IMR-90 (cell line): ENCODE data around the gene SMARCA5. TPM values are rescaled to one million over a fixed set of nuclear protein-coding genes. Genes with fewer than 3 reads are reported as not detected.

Source experiments
- ATAC-seq: fragments of 200-7000 bp; cut with Tn5 transposase; 2 replicates; pipeline ENCODE4 v1.9.1; 2020; ENCODE audit warnings: low read depth, mild to moderate bottlenecking, moderate library complexity
- BruUV-seq: library from RNA; stranded (reverse); fragments of 400-500 nt; replicated peaks from 2 replicates; lab custom pipeline; 2021; lab: Mats Ljungman, UMichigan
- CTCF ChIA-PET: fragments of 300-600 bp; formaldehyde crosslinking; extraction: SDS; loops from one replicate; lab custom pipeline; 2021; ENCODE audit warnings: antibody characterized with exemption; lab: Yijun Ruan, JAX
- POLR2A ChIA-PET: fragments of 300-600 bp; sonication (Branson Sonifier 250); formaldehyde crosslinking; loops from one replicate; lab custom pipeline; 2022; ENCODE audit warnings: antibody characterized with exemption; ENCODE audit not compliant: unreplicated experiment; lab: Charles Lee
- DNase-seq: peaks from one replicate; pipeline ENCODE4 v3.0.0; 2013
- H2AFZ ChIP-seq: replicated peaks from 2 replicates; pipeline ENCODE3; 2013; ENCODE audit warnings: low read length, mild to moderate bottlenecking; ENCODE audit not compliant: poor library complexity
- H2AK5ac ChIP-seq: 2 replicates; pipeline ENCODE4 v1.6.1; 2013; ENCODE audit warnings: low read depth, low read length, inconsistent platforms
- H2AK9ac ChIP-seq: replicated peaks from 2 replicates; pipeline ENCODE3; 2013; ENCODE audit warnings: mild to moderate bottlenecking, low read depth, low read length, moderate library complexity; ENCODE audit not compliant: poor library complexity
- H2BK120ac ChIP-seq: 2 replicates; pipeline ENCODE4 v1.6.1; 2013; ENCODE audit warnings: low read depth, low read length, inconsistent platforms
- H2BK15ac ChIP-seq: 3 replicates; pipeline ENCODE4 v1.6.1; 2013; ENCODE audit warnings: low read depth, low read length, inconsistent platforms
- H2BK20ac ChIP-seq: 2 replicates; pipeline ENCODE4 v1.6.1; 2013; ENCODE audit warnings: low read depth, mild to moderate bottlenecking, inconsistent platforms, low read length, moderate library complexity
- H2BK5ac ChIP-seq: 2 replicates; pipeline ENCODE4 v1.6.1; 2013; ENCODE audit warnings: mild to moderate bottlenecking, low read depth, low read length, inconsistent platforms; ENCODE audit not compliant: poor library complexity, severe bottlenecking
- H3K14ac ChIP-seq: replicated peaks from 2 replicates; pipeline ENCODE4 v1.6.1; 2013; ENCODE audit warnings: low read depth, low read length, inconsistent platforms
- H3K18ac ChIP-seq: 2 replicates; pipeline ENCODE4 v1.6.1; 2013; ENCODE audit warnings: low read depth, low read length, control low read depth
- H3K23ac ChIP-seq: 2 replicates; pipeline ENCODE4 v1.6.1; 2013; ENCODE audit warnings: low read depth, low read length, inconsistent platforms
- H3K27ac ChIP-seq: 2 replicates; pipeline ENCODE4 v1.5.1; 2013; ENCODE audit warnings: mild to moderate bottlenecking, control low read depth, low read length; ENCODE audit not compliant: insufficient read depth
- H3K27me3 ChIP-seq: 2 replicates; pipeline ENCODE4 v1.6.1; 2013; ENCODE audit warnings: low read length; ENCODE audit not compliant: control insufficient read depth, insufficient read depth
- H3K36me3 ChIP-seq: 2 replicates; pipeline ENCODE4 v1.6.1; 2013; ENCODE audit warnings: low read length, mixed read lengths; ENCODE audit not compliant: control insufficient read depth, insufficient read depth
- H3K4ac ChIP-seq: 2 replicates; pipeline ENCODE4 v1.6.1; 2013; ENCODE audit warnings: low read depth, low read length, inconsistent platforms
- H3K4me1 ChIP-seq: 2 replicates; pipeline ENCODE4 v1.6.1; 2013; ENCODE audit warnings: low read length, mixed read lengths; ENCODE audit not compliant: control insufficient read depth, insufficient read depth
- H3K4me2 ChIP-seq: 2 replicates; pipeline ENCODE4 v1.6.1; 2013; ENCODE audit warnings: low read depth, mild to moderate bottlenecking, control low read depth, low read length, moderate library complexity
- H3K4me3 ChIP-seq: 2 replicates; pipeline ENCODE4 v1.5.1; 2013; ENCODE audit warnings: low read depth, mild to moderate bottlenecking, control low read depth, low read length, moderate library complexity; ENCODE audit not compliant: insufficient read depth
- H3K56ac ChIP-seq: 2 replicates; pipeline ENCODE4 v1.6.1; 2013; ENCODE audit warnings: low read length, inconsistent platforms; ENCODE audit not compliant: insufficient read depth; ENCODE audit errors: extremely low read depth
- H3K79me1 ChIP-seq, 2 experiments: 2 replicates each; pipeline ENCODE4 v1.6.1; 2013; ENCODE audit warnings: low read length in 2 of 2, inconsistent platforms in 1 of 2, low read depth in 1 of 2
- H3K9ac ChIP-seq: 2 replicates; pipeline ENCODE4 v1.6.1; 2013; ENCODE audit warnings: low read depth, low read length, control low read depth
- H3K9me1 ChIP-seq: 2 replicates; pipeline ENCODE4 v1.6.1; 2013; ENCODE audit warnings: low read length, inconsistent platforms; ENCODE audit not compliant: insufficient read depth
- H3K9me3 ChIP-seq: 2 replicates; pipeline ENCODE4 v1.6.1; 2013; ENCODE audit warnings: low read length; ENCODE audit not compliant: control insufficient read depth, insufficient read depth
- H4K20me1 ChIP-seq: 2 replicates; pipeline ENCODE4 v1.6.1; 2013; ENCODE audit warnings: low read length, inconsistent platforms; ENCODE audit not compliant: insufficient read depth
- H4K5ac ChIP-seq: 2 replicates; pipeline ENCODE4 v1.6.1; 2013; ENCODE audit warnings: mild to moderate bottlenecking, low read depth, low read length, control low read depth
- H4K8ac ChIP-seq, 2 experiments: 2 replicates each; pipeline ENCODE4 v1.6.1; 2013; ENCODE audit warnings: low read depth in 2 of 2, low read length in 2 of 2, control low read depth in 1 of 2, inconsistent platforms in 1 of 2
- H4K91ac ChIP-seq: 2 replicates; pipeline ENCODE4 v1.6.1; 2013; ENCODE audit warnings: low read depth, low read length, inconsistent platforms; ENCODE audit not compliant: insufficient read depth
- BHLHE40 ChIP-seq: fragments of 150-350 bp; IDR thresholded peaks from 2 replicates; pipeline ENCODE4 v1.6.1; 2016; ENCODE audit warnings: mild to moderate bottlenecking, low read depth, low read length
- CEBPB ChIP-seq: IDR thresholded peaks from 2 replicates; pipeline ENCODE4 v1.6.1; 2012; ENCODE audit warnings: low read depth, low read length, improper control_type of control experiment
- CHD1 ChIP-seq: IDR thresholded peaks from 2 replicates; pipeline ENCODE4 v1.6.1; 2012; ENCODE audit warnings: low read depth, low read length, improper control_type of control experiment
- FOS ChIP-seq: fragments of 150-350 bp; IDR thresholded peaks from 2 replicates; pipeline ENCODE4 v1.6.1; 2016; ENCODE audit warnings: low read depth, low read length
- MAFK ChIP-seq: IDR thresholded peaks from 2 replicates; pipeline ENCODE4 v1.6.1; 2012; ENCODE audit warnings: low read depth, low read length, improper control_type of control experiment
- RCOR1 ChIP-seq: IDR thresholded peaks from 2 replicates; pipeline ENCODE4 v1.6.1; 2012; ENCODE audit warnings: mild to moderate bottlenecking, low read length, improper control_type of control experiment; ENCODE audit not compliant: insufficient replicate concordance
- RFX5 ChIP-seq: IDR thresholded peaks from 2 replicates; pipeline ENCODE4 v1.8.0; 2012; ENCODE audit warnings: low read depth, mild to moderate bottlenecking, low read length, moderate library complexity
- WGBS, 2 experiments: methylation state at CpG; one replicate each; pipeline versions ENCODE4 v1.1.5 to v1.1.7; 2013; ENCODE audit warnings: missing lambda C conversion rate in 2 of 2; ENCODE audit not compliant: insufficient read length in 1 of 2; ENCODE audit errors: extremely low coverage in 2 of 2; 5-methylcytosine and 5-hydroxymethylcytosine counted together
- dilution Hi-C: fragments of 300-500 bp; cut with HindIII; formaldehyde crosslinking; loops from one replicate; pipeline ENCODE4 v1.14.3; 2018; ENCODE audit warnings: low sequenced_read_pairs; ENCODE audit not compliant: unreplicated experiment
- in situ Hi-C: fragments of 300-500 bp; cut with MboI; formaldehyde crosslinking; loops from 3 replicates; pipeline ENCODE4 v1.14.3; 2019; ENCODE audit warnings: low sequenced_read_pairs, inconsistent platforms, mixed read lengths
- intact Hi-C: fragments of 100-400 bp; cut with micrococcal nuclease; formaldehyde crosslinking; loops from 2 replicates; pipeline ENCODE4 v1.10.0; 2022
- polyA plus RNA-seq, 3 experiments: library from polyadenylated mRNA; depleted of rRNA; stranded (reverse); fragments of >200 nt; gene quantifications; 2 replicates each; pipeline ENCODE4 v1.2.3, GENCODE V29; 2012; ENCODE audit warnings: low replicate concordance in 1 of 3
- total RNA-seq: library from RNA; depleted of rRNA; stranded (reverse); fragments of >200 nt; gene quantifications from 2 replicates; pipeline ENCODE4 v1.2.3, GENCODE V29; 2012

Gene SMARCA5
- total and polyA plus RNA-seq, 2 of the 4 experiments (the other 2 are of a cell fraction), result 11.5 to 14.7 TPM

- TF ChIP-seq CEBPB, result no peak
These were observed 18.4 kb downstream of the SMARCA5 start (continued) for GRCh38 chr4:143531788-143532491.

- H3K9ac ChIP-seq, result no peak overlapping the region
- H2BK120ac ChIP-seq, result no peak overlapping the region
- no peak overlapping the region for H4K91ac ChIP-seq
- no CpG with 5 or more reads among the region's 4 CpGs for WGBS, 2 experiments
- no peak overlapping the region for H2BK20ac ChIP-seq
- no peaks in the 10 kb centered on the region for H3K9me1 ChIP-seq
- ChIA-PET POLR2A (no interaction called here), CTCF (no interaction called here)
- H3K23ac ChIP-seq, result no peak overlapping the region
- intact Hi-C loops, result no loop called here
- peaks cover 39% of the 10 kb centered on the region for H3K36me3 ChIP-seq
- no peak overlapping the region for H3K18ac ChIP-seq
- dilution Hi-C loops, result no loop called here
- H4K5ac ChIP-seq, result no peak overlapping the region
- DNase-seq (no peak), ATAC-seq (no peak)
- H3K79me1 ChIP-seq, result peaks cover 0 to 8% of the 10 kb centered on the region in 2 experiments; a peak in 1 of 4 replicates
- H4K8ac ChIP-seq, result no peak overlapping the region
- H2AK5ac ChIP-seq, result no peak overlapping the region
- no peak overlapping the region for H3K4me3 ChIP-seq
- H2BK15ac ChIP-seq, result no peak overlapping the region
- no peak for TF ChIP-seq RFX5
- TF ChIP-seq CHD1, result no peak
- TF ChIP-seq BHLHE40, result no peak
- TF ChIP-seq MAFK, result no peak
- no peak for TF ChIP-seq RCOR1
- TF ChIP-seq FOS, result no peak
- H3K56ac ChIP-seq, result no peak overlapping the region
- no peak overlapping the region for H3K4me2 ChIP-seq
- no peak overlapping the region for H2BK5ac ChIP-seq
- H3K27me3 ChIP-seq, result no peaks in the 10 kb centered on the region
- no TSS peak for BruUV-seq
- no peak overlapping the region for H3K14ac ChIP-seq
- no peaks in the 10 kb centered on the region for H3K4me1 ChIP-seq
- in situ Hi-C loops, result loop anchor here (25.0 kb wide), 1 partner anchor 1573 kb away; no protein-coding TSS in a partner anchor
- no peaks in the 10 kb centered on the region for H3K9me3 ChIP-seq
- no peak overlapping the region for H3K4ac ChIP-seq
- no peak overlapping the region for H2AFZ ChIP-seq
- H2AK9ac ChIP-seq, result no peak overlapping the region
- no peak overlapping the region for H3K27ac ChIP-seq
- no peaks in the 10 kb centered on the region for H4K20me1 ChIP-seq
These were observed 25.6 kb downstream of the SMARCA5 start for GRCh38 chr4:143538979-143539669.
